Spleen (tissue), 11 donors: ENCODE results near the gene ANXA4. TPM values are rescaled to one million over a fixed set of nuclear protein-coding genes. Genes with fewer than 3 reads are reported as not detected.

Source experiments
- DNase-seq: peaks from one replicate; pipeline ENCODE4 v3.0.0-alpha.2; 2020
- H3K27ac ChIP-seq, 8 donors: fragments of 200-600 bp; sonication (generic) in 7 of 8; 1 replicate in 4 of 8; 2 replicates in 4 of 8; pipeline versions ENCODE4 v1.5.0 to v1.8.0; 2016 to 2021; ENCODE audit warnings: inconsistent platforms in 4 of 8, mild to moderate bottlenecking in 4 of 8, moderate library complexity in 1 of 8
- H3K27me3 ChIP-seq, 7 donors: fragments of 200-600 bp; sonication (generic) in 6 of 7; replicated peaks in 1 of 7; 1 replicate in 4 of 7; 2 replicates in 3 of 7; pipeline versions ENCODE4 v1.5.0 to v1.8.0; 2016 to 2021; ENCODE audit warnings: inconsistent platforms in 3 of 7, mild to moderate bottlenecking in 1 of 7
- H3K36me3 ChIP-seq, 6 donors: fragments of 200-600 bp; sonication (generic) in 5 of 6; 1 replicate in 4 of 6; 2 replicates in 2 of 6; pipeline versions ENCODE4 v1.5.0 to v1.8.0; 2016 to 2021; ENCODE audit warnings: inconsistent platforms in 2 of 6
- H3K4me1 ChIP-seq, 6 donors: fragments of 200-600 bp; sonication (generic) in 5 of 6; 1 replicate in 3 of 6; 2 replicates in 3 of 6; pipeline versions ENCODE4 v1.5.0 to v1.8.0; 2016 to 2021; ENCODE audit warnings: inconsistent platforms in 3 of 6
- H3K4me3 ChIP-seq, 8 donors: fragments of 200-600 bp; sonication (generic) in 7 of 8; 1 replicate in 4 of 8; 2 replicates in 4 of 8; pipeline versions ENCODE4 v1.5.0 to v1.8.0; 2016 to 2021; ENCODE audit warnings: inconsistent platforms in 4 of 8, mild to moderate bottlenecking in 4 of 8, moderate library complexity in 2 of 8
- H3K9me3 ChIP-seq, 8 donors: fragments of 200-600 bp; sonication (generic) in 7 of 8; 1 replicate in 4 of 8; 2 replicates in 4 of 8; pipeline versions ENCODE4 v1.5.0 to v1.8.0; 2016 to 2021; ENCODE audit warnings: inconsistent platforms in 4 of 8
- CTCF ChIP-seq, 11 experiments: fragments of 200-600 bp in 7 of 11; fragments of 450-650 bp in 4 of 11; sonication (generic) in 4 of 11; IDR thresholded peaks in 8 of 11; conservative IDR thresholded peaks in 3 of 11; 1 replicate in 7 of 11; 2 replicates in 4 of 11; pipeline versions ENCODE4 v1.4.0 to v1.8.0; 2016 to 2021; ENCODE audit warnings: antibody characterized with exemption in 11 of 11, inconsistent platforms in 4 of 11, mild to moderate bottlenecking in 1 of 11
- POLR2A ChIP-seq, 3 donors: fragments of 450-650 bp; IDR thresholded peaks; one replicate each; pipeline ENCODE4 v1.5.1; 2017; ENCODE audit warnings: antibody characterized with exemption in 3 of 3, mild to moderate bottlenecking in 1 of 3
- POLR2AphosphoS5 ChIP-seq, 3 donors: sonication (generic); formaldehyde crosslinking; IDR thresholded peaks; one replicate each; pipeline ENCODE4 v1.5.1; 2017; ENCODE audit warnings: antibody characterized with exemption in 3 of 3
- WGBS, 5 donors: extraction: QIAGEN DNeasy Blood & Tissue Kit in 3 of 5; methylation state at CpG; one replicate each; pipeline versions ENCODE4 v1.1.5 to v1.1.7; 2013 to 2018; 5-methylcytosine and 5-hydroxymethylcytosine counted together
- intact Hi-C: fragments of 100-400 bp; cut with DNase I; formaldehyde crosslinking; loops from one replicate; pipeline ENCODE4 v1.15.0; 2023; ENCODE audit warnings: low total_unique reads
- polyA plus RNA-seq, 3 donors: library from polyadenylated mRNA; stranded (reverse); fragments of 200-250 nt; gene quantifications; one replicate each; pipeline ENCODE4 v1.2.1, GENCODE V29; 2013
- total RNA-seq, 7 donors: library from RNA; depleted of rRNA in 3 of 7; stranded (reverse); fragments of >200 nt in 3 of 7; fragmentation: NEBNext Ultra II Directional in 4 of 7; extraction: Animal tissue kit (Norgen Biotek cat#: 25700) in 4 of 7; gene quantifications; one replicate each; pipeline versions ENCODE4 v1.1.0 to v1.2.1, GENCODE V29; 2016 to 2021
- donor health status: healthy with polysubstance abuse.
- donor health status: DM: no; HTN: no; CAD: no; lungs with moderate emphysema.
- donor health status: DM: no; HTN: no; CAD: no.
- donor health status: Bipolar disorder and iron deficiency.
- donor health status: healthy.
- donor health status: DM: no; HTN: no; CAD: no.
- donor health status: DM: yes; HTN: yes; CAD: no.

Gene ANXA4
- total and polyA plus RNA-seq, 10 donors: 15.0 to 56.1 (median 29.2) TPM

GRCh38 chr2:69716555-69717120 lies 25.3 kb upstream of the ANXA4 start:
- no peak overlapping the region for H3K4me3 ChIP-seq
- peaks cover 0 to 11% (median 0%) of the 10 kb centered on the region in 7 donors for H3K27me3 ChIP-seq
- WGBS, 5 donors: 77 to 89% (median 85%) methylated on average over 13 of the region's 13 CpGs
- H3K36me3 ChIP-seq: no peaks in the 10 kb centered on the region
- no peak for DNase-seq
- H3K27ac ChIP-seq: no peak overlapping the region
- no peaks in the 10 kb centered on the region for H3K9me3 ChIP-seq
- intact Hi-C loops: loop anchor here (10.0 kb wide), 1 partner anchor 282 kb away; the partner anchor contains the start of gene NFU1
- H3K4me1 ChIP-seq: peaks cover 0 to 20% (median 8%) of the 10 kb centered on the region in 6 donors
- TF ChIP-seq POLR2A (IDR thresholded peaks at IDR 0.05): no peak
- TF ChIP-seq CTCF (IDR thresholded peaks at IDR 0.05 in 8 of 11, conservative IDR thresholded peaks at IDR 0.05 in 3 of 11): no peak
- no peak for TF ChIP-seq POLR2AphosphoS5 (IDR thresholded peaks at IDR 0.05)

- intact Hi-C loops: loop anchor here (10.0 kb wide), 1 partner anchor 282 kb away; the partner anchor contains the start of gene NFU1
- WGBS, 5 donors: 90 to 96% (median 93%) methylated on average over 2 of the region's 2 CpGs
Measured at GRCh38 chr2:69717186-69717585, 24.7 kb upstream of the ANXA4 start.

GRCh38 chr2:69717861-69718273 lies 24.1 kb upstream of the ANXA4 start:
- H3K27me3 ChIP-seq: peaks cover 0 to 11% (median 0%) of the 10 kb centered on the region in 7 donors
- DNase-seq: no peak
- no peak overlapping the region for H3K4me3 ChIP-seq
- no peaks in the 10 kb centered on the region for H3K36me3 ChIP-seq
- intact Hi-C loops: loop anchor here (10.0 kb wide), 1 partner anchor 283 kb away; the partner anchor contains the start of gene NFU1
- peaks cover 0 to 20% (median 8%) of the 10 kb centered on the region in 6 donors for H3K4me1 ChIP-seq
- no peaks in the 10 kb centered on the region for H3K9me3 ChIP-seq
- 69 to 83% (median 75%) methylated on average over 2 of the region's 2 CpGs for WGBS, 5 donors
- no peak overlapping the region for H3K27ac ChIP-seq
- TF ChIP-seq POLR2AphosphoS5 (IDR thresholded peaks at IDR 0.05) (no peak), CTCF (IDR thresholded peaks at IDR 0.05 in 8 of 11, conservative IDR thresholded peaks at IDR 0.05 in 3 of 11) (no peak), POLR2A (IDR thresholded peaks at IDR 0.05) (no peak)

More at GRCh38 chr2:69717186-69717585, 24.7 kb upstream of the ANXA4 start:
- H3K36me3 ChIP-seq: no peaks in the 10 kb centered on the region
- H3K27me3 ChIP-seq: peaks cover 0 to 11% (median 0%) of the 10 kb centered on the region in 7 donors
- no peaks in the 10 kb centered on the region for H3K9me3 ChIP-seq
- H3K4me3 ChIP-seq: no peak overlapping the region
- no peak overlapping the region for H3K27ac ChIP-seq
- TF ChIP-seq POLR2A (IDR thresholded peaks at IDR 0.05): no peak
- TF ChIP-seq POLR2AphosphoS5 (IDR thresholded peaks at IDR 0.05): no peak
- no peak for TF ChIP-seq CTCF (IDR thresholded peaks at IDR 0.05 in 8 of 11, conservative IDR thresholded peaks at IDR 0.05 in 3 of 11)
- H3K4me1 ChIP-seq: peaks cover 0 to 20% (median 8%) of the 10 kb centered on the region in 6 donors
- no peak for DNase-seq

- 78 to 86% (median 83%) methylated on average over 5 of the region's 5 CpGs for WGBS, 5 donors
- no peak for DNase-seq
- H3K27ac ChIP-seq: no peak overlapping the region
- peaks cover 0 to 11% (median 0%) of the 10 kb centered on the region in 7 donors for H3K27me3 ChIP-seq
- H3K4me3 ChIP-seq: no peak overlapping the region
- H3K4me1 ChIP-seq: peaks cover 0 to 20% (median 8%) of the 10 kb centered on the region in 6 donors
- intact Hi-C loops: loop anchor here (10.0 kb wide), 1 partner anchor 284 kb away; the partner anchor contains the start of gene NFU1
- TF ChIP-seq POLR2AphosphoS5 (IDR thresholded peaks at IDR 0.05) (no peak), CTCF (IDR thresholded peaks at IDR 0.05 in 8 of 11, conservative IDR thresholded peaks at IDR 0.05 in 3 of 11) (no peak), POLR2A (IDR thresholded peaks at IDR 0.05) (no peak)
- H3K9me3 ChIP-seq: no peaks in the 10 kb centered on the region
- H3K36me3 ChIP-seq: no peaks in the 10 kb centered on the region
Measured at GRCh38 chr2:69718338-69718965, 23.5 kb upstream of the ANXA4 start.
